Mesenteric fat pad (tissue), 1 donor: ENCODE measurements around the gene GJB3. TPM values are rescaled to one million over a fixed set of nuclear protein-coding genes. Genes with fewer than 3 reads are reported as not detected.
"Not testable (repeated sequence)": the region's sequence is repeated elsewhere in the genome, so short reads cannot be mapped to it uniquely, and the experiment has no call there.

Source experiments
- DNase-seq: peaks from one replicate; pipeline ENCODE4 v3.0.0-alpha.2; 2020; ENCODE audit warnings: low spot score
- total RNA-seq: library from RNA; stranded (reverse); fragmentation: NEBNext Ultra II Directional; extraction: Animal tissue kit (Norgen Biotek cat#: 25700); gene quantifications from one replicate; pipeline ENCODE4 v1.2.1, GENCODE V29; 2021
- donor health status: DM: yes; HTN: yes; CAD: no.

The GJB3 gene
- total RNA-seq, 1 donor from 2014 or later: not detected

DNA sequence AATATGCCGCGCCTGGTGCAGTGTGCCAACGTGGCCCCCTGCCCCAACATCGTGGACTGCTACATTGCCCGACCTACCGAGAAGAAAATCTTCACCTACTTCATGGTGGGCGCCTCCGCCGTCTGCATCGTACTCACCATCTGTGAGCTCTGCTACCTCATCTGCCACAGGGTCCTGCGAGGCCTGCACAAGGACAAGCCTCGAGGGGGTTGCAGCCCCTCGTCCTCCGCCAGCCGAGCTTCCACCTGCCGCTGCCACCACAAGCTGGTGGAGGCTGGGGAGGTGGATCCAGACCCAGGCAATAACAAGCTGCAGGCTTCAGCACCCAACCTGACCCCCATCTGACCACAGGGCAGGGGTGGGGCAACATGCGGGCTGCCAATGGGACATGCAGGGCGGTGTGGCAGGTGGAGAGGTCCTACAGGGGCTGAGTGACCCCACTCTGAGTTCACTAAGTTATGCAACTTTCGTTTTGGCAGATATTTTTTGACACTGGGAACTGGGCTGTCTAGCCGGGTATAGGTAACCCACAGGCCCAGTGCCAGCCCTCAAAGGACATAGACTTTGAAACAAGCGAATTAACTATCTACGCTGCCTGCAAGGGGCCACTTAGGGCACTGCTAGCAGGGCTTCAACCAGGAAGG lies 4.3 kb downstream of the GJB3 start:
- DNase-seq: peak; percentile 73

DNA sequence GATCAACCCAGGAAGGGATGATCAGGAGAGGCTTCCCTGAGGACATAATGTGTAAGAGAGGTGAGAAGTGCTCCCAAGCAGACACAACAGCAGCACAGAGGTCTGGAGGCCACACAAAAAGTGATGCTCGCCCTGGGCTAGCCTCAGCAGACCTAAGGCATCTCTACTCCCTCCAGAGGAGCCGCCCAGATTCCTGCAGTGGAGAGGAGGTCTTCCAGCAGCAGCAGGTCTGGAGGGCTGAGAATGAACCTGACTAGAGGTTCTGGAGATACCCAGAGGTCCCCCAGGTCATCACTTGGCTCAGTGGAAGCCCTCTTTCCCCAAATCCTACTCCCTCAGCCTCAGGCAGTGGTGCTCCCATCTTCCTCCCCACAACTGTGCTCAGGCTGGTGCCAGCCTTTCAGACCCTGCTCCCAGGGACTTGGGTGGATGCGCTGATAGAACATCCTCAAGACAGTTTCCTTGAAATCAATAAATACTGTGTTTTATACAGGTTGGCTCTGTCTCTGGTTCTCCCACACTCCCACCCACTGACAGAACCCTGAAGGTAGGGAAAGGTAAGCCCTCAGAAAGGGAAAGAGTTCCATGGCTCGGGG lies 5.0 kb downstream of the GJB3 start:
- peak; percentile 49 for DNase-seq

DNA sequence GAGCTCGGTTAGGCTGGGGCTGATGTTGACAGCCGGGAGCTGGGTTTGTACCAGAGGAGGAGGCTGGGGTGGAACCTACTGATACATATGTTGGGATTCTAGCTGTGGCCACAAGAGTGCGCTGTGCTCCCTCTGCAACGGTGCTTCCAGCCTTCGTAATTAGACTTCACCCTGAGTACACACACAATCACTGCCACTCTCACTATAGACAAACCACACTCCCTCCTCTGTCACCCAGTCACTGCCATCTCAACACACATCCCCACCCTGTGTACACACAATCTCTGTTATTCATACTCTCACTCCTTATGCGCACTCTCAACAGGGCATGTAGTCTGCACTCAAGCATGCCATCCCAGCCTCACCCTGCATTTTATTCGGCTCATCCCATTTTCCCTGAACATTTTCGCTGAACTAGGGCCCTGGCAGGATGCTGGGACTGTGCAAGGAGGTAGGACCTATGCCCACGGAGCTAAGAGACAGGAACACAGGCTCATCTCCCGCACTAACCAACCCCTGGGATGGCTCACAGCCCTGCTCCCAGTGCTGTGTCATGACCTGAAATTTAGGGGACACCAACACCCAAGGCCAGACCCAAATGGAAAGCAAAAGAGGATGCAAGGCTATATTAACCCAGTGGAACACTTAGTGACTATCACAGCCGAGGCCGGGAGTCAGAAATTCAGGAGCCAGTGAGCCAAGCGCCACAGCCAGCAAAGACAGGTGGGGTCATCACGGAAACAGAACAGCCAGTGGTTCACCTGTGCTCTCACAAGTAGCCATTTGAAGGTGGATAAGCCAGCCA lies 5.7 kb downstream of the GJB3 start:
- DNase-seq: peak; percentile 88

DNA sequence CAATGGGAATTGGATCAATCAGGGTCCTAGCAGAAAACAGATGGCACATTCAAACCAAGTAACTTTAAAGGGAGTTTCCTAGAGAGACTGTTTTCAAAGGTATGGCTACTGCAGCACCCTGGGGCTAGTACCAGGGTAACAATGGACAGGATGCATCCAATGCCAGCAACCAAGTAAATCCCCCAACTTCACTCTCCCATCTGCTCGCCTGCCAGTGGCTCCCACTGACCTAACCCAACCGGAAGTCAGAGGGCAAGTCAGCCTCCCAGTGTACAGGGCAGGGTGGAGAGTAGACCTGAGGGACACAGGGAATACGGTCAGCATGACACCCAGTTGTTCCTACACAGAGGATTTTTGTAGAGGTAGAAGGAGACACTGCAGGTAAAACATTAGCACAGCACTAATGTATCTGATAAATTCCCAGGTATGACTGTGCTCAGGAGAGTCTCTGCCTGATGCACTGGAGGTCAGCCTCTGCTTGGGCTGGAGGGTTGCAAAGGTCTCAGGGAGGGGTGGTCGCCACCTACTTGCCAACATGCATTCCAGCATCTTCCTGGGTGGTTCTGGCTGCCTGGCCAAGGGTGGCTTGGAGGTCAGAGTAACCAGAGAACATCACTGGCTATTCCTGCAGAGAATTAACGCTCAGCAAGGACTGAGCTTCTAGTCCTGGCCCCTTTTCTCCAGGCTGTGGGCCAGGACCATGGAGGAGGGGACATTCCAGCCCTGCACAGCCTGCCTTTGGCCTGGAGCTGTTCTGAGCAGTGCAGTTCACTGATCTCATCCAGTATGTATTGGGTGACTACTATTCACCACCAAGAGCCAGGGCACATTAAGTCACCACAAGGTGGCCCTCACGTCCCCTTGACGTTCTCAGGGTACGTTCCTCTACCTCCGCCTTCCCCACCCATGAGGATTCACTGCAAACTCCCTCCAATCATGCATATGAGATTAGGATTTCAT lies 6.7 kb downstream of the GJB3 start:
- no peak for DNase-seq

DNA sequence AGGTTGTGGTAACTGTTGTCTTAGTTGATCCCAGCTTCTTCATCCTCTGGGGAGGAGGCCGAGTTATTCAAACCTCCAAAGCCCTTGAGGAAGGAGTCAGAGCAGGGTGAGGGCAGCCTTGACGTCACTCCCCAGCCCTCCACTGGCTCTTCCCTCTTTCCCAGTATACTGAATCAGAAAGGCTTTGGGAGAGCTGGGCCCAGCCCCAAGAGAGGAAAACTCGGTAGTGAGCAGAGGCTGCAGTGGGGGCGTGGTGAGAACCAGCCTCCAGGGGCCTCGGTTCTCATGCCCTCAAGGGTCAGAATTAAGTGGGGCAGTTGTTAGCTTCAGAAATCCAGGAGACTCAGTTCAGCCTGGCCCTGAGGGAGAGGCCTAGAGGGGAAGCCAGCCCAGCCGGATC lies 10.0 kb downstream of the GJB3 start:
- DNase-seq: no peak

DNA sequence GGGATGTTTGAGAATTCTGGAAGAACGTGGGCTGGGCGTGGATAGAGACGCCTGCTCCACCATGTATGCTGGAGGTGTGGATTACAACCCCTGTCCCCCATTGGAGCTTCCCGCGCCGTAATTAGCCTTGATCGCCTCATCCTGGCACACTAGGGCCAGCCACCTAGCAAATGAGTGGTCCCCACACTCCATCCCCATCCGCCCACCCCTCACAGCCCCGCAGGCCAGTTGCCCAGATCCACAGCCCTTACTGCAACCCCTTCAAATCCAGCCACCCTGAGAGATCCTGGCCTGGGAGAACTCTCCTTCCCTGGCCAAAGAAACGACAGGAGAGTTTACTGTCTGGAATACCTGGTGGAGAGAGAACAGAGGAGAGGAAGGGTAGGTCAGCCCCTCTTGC lies 11.4 kb downstream of the GJB3 start:
- no peak for DNase-seq

DNA sequence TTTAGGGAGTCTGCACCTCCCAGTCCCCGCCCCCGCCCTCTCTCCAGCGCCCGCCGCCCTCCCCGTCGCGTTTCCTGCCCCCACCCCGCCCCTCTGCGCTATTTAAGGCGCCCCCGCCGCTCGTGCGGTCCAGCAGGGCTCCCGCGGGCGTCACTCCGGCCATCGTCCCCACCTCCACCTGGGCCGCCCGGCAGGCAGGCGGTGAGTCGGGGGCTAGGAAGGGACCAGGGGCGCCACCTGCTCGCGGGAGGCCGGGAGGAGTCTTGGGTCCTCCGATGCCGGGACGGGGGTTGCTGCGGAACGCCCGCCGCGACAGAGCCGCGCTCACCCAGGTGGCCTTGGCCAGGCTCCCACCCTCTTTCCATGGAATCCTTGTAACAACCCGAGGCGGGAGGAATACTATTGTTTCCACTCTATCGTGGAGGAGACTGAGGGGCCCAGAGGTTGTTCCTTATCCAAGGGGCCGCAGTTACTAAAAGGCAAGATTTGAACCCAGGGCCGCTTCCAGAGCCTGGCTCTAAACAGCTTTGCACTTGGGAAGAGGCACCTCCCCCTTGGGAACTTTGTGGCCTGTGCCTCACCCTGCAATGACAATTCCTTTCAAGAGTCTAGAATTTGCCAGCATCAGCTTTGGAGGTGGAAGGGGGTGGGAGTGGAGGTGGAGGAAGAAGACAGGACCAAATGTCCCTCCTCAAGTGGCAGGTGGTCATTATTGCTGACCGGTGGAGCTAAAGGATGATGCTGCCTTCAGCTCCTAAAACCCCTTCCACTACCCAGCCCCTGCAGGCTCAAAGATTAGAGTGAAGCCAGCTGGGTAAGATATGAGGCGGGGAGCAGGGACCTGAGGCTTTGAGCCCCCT lies 12.1 kb downstream of the GJB3 start, which contains the start of gene GJA4:
Gene GJA4 (plus strand): TSS at position 132 of the 860 bp plus-strand sequence. CDS start 1,215 bp downstream, outside the sequence.
- DNase-seq: no peak

DNA sequence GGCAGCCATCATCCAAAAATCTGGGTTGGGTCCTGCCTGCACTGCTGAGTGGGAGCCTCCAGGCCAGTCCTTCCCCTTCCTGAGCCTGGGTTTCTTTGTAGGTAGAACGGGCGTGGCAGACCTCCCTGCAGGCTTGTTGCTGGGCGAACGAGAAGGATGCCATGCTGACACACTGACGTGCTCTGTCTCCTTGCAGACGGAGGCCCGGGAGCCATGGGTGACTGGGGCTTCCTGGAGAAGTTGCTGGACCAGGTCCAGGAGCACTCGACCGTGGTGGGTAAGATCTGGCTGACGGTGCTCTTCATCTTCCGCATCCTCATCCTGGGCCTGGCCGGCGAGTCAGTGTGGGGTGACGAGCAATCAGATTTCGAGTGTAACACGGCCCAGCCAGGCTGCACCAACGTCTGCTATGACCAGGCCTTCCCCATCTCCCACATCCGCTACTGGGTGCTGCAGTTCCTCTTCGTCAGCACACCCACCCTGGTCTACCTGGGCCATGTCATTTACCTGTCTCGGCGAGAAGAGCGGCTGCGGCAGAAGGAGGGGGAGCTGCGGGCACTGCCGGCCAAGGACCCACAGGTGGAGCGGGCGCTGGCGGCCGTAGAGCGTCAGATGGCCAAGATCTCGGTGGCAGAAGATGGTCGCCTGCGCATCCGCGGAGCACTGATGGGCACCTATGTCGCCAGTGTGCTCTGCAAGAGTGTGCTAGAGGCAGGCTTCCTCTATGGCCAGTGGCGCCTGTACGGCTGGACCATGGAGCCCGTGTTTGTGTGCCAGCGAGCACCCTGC lies 13.2 kb downstream of the GJB3 start:
- DNase-seq: no peak

DNA sequence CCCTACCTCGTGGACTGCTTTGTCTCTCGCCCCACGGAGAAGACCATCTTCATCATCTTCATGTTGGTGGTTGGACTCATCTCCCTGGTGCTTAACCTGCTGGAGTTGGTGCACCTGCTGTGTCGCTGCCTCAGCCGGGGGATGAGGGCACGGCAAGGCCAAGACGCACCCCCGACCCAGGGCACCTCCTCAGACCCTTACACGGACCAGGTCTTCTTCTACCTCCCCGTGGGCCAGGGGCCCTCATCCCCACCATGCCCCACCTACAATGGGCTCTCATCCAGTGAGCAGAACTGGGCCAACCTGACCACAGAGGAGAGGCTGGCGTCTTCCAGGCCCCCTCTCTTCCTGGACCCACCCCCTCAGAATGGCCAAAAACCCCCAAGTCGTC lies 13.8 kb downstream of the GJB3 start:
- no peak for DNase-seq

DNA sequence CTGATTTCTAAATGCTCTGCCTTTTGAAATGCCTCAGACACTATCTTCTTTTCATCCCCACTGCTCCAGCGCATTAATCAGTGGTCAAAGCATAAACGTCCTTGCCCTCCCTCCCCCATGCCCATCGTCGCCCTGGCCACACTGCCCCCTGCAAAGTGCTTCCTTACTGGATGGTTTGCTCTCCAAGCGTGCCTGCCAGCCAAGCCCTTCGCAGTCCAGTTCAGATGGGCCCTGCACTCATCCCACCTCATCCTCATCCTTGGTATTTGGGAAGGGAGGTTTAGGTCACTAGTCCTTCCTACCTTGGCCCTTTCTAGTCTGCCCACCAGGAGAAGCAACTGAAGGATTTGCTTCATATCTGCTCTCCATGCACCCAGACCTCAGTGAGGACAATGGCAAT lies 14.9 kb downstream of the GJB3 start:
- no peak for DNase-seq

DNA sequence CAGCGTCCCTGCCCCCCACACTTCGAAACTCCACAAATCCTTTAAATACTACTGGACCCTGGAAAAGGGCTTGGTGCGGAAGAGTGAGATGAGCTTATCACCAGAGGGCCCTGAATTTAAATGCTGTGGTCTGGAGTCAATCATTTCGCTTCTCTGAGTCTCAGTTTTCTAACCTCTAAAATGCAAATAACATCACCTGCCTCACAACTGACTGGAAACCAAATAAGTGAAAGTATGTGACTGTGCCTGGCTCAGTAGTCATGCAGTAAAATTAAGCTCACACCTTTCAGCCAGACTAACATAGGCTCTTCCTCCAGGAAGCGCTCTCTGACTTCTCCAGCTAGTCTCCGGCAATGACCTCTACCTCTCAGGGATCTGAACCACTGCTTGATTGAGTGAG lies 16.0 kb downstream of the GJB3 start:
- DNase-seq: no peak

DNA sequence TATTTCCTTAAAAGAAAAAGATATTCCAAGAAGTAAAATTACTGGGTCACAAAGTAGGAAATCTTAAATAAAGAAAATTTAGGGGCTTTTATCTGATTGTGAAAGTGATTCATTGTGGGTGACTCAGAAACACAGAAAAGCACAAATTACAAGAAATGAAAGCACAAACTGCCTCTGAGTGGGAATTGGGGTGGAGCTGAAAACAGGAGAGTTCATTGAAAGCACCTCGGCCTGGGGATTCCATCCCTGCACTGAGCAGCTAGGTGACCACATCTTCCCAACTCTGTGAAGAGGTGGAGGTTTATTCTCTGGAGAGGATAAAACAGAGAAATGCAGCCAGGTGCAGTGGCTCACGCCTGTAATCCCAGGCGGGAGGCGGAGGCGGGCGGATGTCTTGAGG lies 19.2 kb downstream of the GJB3 start:
- DNase-seq: no peak

DNA sequence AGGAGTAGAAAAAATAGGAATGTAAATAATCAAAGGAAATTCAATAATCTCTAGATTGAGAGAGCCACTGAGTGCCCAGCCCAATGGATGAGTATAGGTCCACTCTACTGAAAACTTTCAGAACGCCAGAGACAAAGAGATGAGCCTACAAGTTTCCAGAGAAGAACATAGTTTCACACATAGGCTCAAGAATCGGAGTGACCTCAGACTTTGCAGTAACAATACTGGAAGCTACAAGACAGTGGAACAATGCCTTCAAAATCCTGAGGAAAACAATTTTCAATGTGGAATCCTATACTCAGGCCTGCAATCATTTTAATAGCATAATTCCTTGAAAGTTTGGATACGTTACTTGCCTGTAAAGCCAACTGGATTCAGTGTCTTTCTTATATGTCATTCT lies 22.8 kb downstream of the GJB3 start:
- DNase-seq: no peak

DNA sequence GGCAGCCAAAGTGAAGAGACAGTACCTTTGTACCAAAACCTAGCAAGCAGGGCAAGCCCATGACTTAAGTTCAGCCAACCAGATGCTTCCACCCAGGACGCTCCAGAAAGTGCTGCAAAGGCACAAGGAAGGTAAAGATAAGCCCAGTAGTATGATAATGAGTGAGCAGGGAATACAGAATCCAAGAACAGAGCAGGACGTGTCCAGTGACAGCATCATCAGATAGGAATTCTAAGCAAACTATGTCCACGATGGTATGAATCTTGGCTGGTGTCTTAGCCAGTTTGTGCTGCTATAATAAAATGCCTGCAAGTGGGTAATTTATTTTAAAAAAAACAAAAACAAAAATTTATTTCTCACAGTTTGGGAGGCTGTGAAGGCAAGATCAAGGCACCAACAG lies 25.4 kb downstream of the GJB3 start:
- DNase-seq: no peak

DNA sequence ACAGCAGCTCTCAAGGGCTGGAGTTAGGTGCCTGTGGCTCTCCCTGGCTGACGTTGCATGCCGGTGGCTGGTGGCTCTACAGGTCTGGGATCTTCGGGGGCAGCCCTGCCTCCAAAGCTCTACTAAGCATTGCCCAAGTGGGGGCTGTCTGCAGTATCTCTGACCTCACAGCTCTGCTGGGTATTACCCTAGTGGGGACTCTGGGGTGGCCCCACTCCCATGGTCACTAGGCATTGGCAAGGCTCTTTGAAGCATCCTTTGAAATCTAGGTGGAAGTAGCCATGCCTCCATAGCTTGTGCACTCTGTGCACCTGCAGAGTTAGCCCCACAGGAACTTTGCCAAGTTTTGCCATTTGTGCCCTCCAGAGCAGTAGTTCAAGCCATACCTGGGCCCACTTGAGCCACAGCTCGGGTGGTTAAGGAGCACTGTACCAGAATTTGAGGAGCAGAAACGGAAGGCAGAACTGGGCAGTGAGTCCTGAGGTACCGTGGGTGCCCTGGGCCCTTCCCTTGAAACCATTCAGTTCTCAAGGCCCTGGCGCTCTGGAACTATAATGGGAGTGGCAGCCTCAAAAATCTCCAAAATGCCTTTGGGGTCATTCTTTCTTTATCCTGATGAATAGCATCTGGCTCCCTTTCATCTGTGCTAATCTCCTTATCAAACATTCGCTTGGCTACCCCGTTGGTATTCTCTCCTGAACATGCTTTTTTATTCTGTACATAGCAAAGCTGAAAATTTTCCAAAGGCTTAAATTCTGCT lies 27.2 kb downstream of the GJB3 start:
- DNase-seq: no peak

DNA sequence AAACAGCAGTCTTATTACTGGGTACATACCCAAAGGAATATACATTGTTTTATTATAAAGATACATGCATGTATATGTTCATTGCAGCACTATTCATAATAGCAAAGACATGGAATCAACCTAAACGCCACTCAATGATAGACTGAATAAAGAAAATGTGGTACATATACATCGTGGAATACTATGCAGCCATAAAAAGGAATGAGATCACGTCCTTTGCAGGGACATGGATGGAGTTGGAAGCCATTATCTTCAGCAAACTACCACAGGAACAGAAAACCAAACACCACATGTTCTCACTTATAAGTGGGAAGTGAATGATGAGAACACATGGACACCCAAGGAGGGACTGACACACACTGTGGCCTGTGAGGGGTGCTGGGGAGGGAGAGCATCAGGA lies 29.8 kb downstream of the GJB3 start:
- DNase-seq: not testable (repeated sequence)

DNA sequence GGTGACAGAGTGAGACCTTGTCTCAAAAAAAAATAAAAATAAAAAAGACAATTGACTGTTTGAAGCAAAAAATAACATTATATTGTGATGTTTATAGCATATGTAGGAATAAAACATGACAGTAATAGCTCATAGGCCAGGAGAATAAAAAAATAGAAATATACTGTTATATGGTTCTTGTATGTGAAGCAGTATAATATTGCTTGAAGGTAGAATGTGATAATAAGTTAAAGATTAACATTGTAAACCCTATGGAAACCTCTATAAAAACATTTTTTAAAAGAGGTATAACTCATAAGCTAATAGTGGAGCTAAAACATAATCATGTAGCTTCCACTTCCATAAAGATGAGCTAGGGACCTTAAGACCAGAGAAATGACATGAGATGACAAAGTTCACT lies 35.3 kb downstream of the GJB3 start:
- DNase-seq: no peak

DNA sequence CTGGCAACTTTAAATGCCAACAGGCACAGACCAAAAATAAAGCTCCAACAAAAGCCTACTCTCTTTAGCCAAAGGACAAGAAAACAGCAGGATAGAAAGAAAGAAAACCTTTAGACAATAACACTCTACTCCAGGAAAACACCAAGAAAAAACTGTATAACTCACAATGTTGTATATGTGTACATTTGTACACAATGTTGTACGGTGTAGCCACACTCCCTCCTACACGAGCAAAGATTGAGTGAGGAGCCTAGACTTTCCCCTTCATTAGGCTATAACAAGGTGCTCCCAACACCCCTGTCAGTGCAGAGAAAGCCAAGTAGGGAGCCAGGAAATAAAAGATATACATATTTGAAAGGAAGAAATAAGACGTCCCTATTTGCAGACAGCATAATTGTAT lies 35.8 kb downstream of the GJB3 start:
- DNase-seq: no peak

DNA sequence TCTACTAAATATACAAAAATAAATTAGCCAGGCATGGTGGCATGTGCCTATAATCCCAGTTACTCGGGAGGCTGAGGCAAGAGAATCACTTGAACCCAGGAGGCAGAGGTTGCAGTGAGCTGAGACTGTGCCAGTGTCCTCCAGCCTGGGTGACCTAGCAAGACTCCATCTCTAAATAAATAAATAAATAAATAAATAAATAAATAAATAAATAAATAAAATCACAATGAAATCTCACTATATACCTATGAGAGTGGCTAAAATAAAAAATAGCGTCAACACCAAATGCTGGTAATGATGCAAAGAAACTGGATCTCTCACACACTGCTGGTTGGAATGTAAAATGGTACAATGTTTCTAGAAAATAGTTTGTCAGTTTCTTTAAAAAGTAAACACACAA lies 37.8 kb downstream of the GJB3 start:
- DNase-seq: not testable (repeated sequence)
